ENCODE measurements around the gene SUGP2.

The SUGP2 gene

GRCh38 chr19:19059837-19060611, 26.7 kb upstream of the SUGP2 start:
- in situ Hi-C loops (cut with MboI; ENCODE audit: low sequenced_read_pairs) = no loop called here

- in situ Hi-C loops (cut with MboI; ENCODE audit: low sequenced_read_pairs) = no loop called here
Observed at GRCh38 chr19:19059018-19059836, 25.9 kb upstream of the SUGP2 start.

- in situ Hi-C loops (cut with MboI; ENCODE audit: low sequenced_read_pairs) = no loop called here
Observed at GRCh38 chr19:19057720-19058119, 24.4 kb upstream of the SUGP2 start.

- in situ Hi-C loops (cut with MboI; ENCODE audit: low sequenced_read_pairs) = no loop called here
Observed at GRCh38 chr19:19057317-19057716, 24.0 kb upstream of the SUGP2 start.

GRCh38 chr19:19056636-19057275, 23.4 kb upstream of the SUGP2 start:
- in situ Hi-C loops (cut with MboI; ENCODE audit: low sequenced_read_pairs) = no loop called here

GRCh38 chr19:19055701-19056100, 22.4 kb upstream of the SUGP2 start:
- in situ Hi-C loops (cut with MboI; ENCODE audit: low sequenced_read_pairs) = no loop called here

GRCh38 chr19:19054939-19055440, 21.7 kb upstream of the SUGP2 start:
- in situ Hi-C loops (cut with MboI; ENCODE audit: low sequenced_read_pairs) = no loop called here

- in situ Hi-C loops (cut with MboI; ENCODE audit: low sequenced_read_pairs) = no loop called here
Observed at GRCh38 chr19:19054315-19054938, 21.1 kb upstream of the SUGP2 start.

- in situ Hi-C loops (cut with MboI; ENCODE audit: low sequenced_read_pairs) = no loop called here
Observed at GRCh38 chr19:19053508-19054314, 20.4 kb upstream of the SUGP2 start.

- in situ Hi-C loops (cut with MboI; ENCODE audit: low sequenced_read_pairs) = no loop called here
Observed at GRCh38 chr19:19052921-19053320, 19.6 kb upstream of the SUGP2 start.

- in situ Hi-C loops (cut with MboI; ENCODE audit: low sequenced_read_pairs) = no loop called here
Observed at GRCh38 chr19:19051478-19052213, 18.3 kb upstream of the SUGP2 start.

GRCh38 chr19:19050731-19051130, 17.4 kb upstream of the SUGP2 start:
- in situ Hi-C loops (cut with MboI; ENCODE audit: low sequenced_read_pairs) = no loop called here

GRCh38 chr19:19050104-19050503, 16.8 kb upstream of the SUGP2 start:
- in situ Hi-C loops (cut with MboI; ENCODE audit: low sequenced_read_pairs) = no loop called here

GRCh38 chr19:19049406-19049805, 16.1 kb upstream of the SUGP2 start:
- in situ Hi-C loops (cut with MboI; ENCODE audit: low sequenced_read_pairs) = no loop called here

- in situ Hi-C loops (cut with MboI; ENCODE audit: low sequenced_read_pairs) = no loop called here
Observed at GRCh38 chr19:19043881-19044280, 10.6 kb upstream of the SUGP2 start.

GRCh38 chr19:19043481-19043880, 10.2 kb upstream of the SUGP2 start:
- in situ Hi-C loops (cut with MboI; ENCODE audit: low sequenced_read_pairs) = no loop called here

GRCh38 chr19:19042732-19043280, 9.5 kb upstream of the SUGP2 start:
- in situ Hi-C loops (cut with MboI; ENCODE audit: low sequenced_read_pairs) = no loop called here

GRCh38 chr19:19040417-19040816, 7.1 kb upstream of the SUGP2 start:
- in situ Hi-C loops (cut with MboI; ENCODE audit: low sequenced_read_pairs) = no loop called here

- in situ Hi-C loops (cut with MboI; ENCODE audit: low sequenced_read_pairs) = no loop called here
Observed at GRCh38 chr19:19039901-19040300, 6.6 kb upstream of the SUGP2 start.

All from hTERT RPE-1 (cell line).